ENCODE data around the gene ST3GAL4. TPM values are rescaled to one million over a fixed set of nuclear protein-coding genes. Genes with fewer than 3 reads are reported as not detected.
A peak's percentile ranks its signal among the peaks of the same experiment; 100 is the strongest.

Gene ST3GAL4
- total and polyA plus RNA-seq, 2 of the 8 experiments (the other 6 are each of a cell fraction or from before 2014, with no cell fraction given), result 15.6 to 20.0 TPM

GRCh38 chr11:126403022-126403581 is 47.6 kb downstream of the ST3GAL4 start:
- no peak for DNase-seq (ENCODE audit: low read depth in 1 of 2, low spot score in 2 of 2)

More at GRCh38 chr11:126403022-126403581, 47.6 kb downstream of the ST3GAL4 start:
- Histone ChIP-seq H4K5ac (ENCODE audit: insufficient read length, low read depth, low read length) (no peak overlapping the region), H4K8ac (ENCODE audit: extremely low read depth, insufficient read depth, low read length) (no peak overlapping the region), H3K9ac (replicated peaks in 1 of 4; ENCODE audit: extremely low read depth in 1 of 4, low read depth in 3 of 4, low read length in 3 of 4) (no peak overlapping the region), H2BK120ac (replicated peaks; ENCODE audit: low read depth, low read length) (no peak overlapping the region), H3K79me1 (ENCODE audit: low read depth, low read length) (peaks cover 4% of the 10 kb centered on the region), H2AK5ac (ENCODE audit: low read depth, low read length) (no peak overlapping the region), H3K4ac (replicated peaks; ENCODE audit: insufficient read length, low read depth, low read length) (no peak overlapping the region), H3K14ac (ENCODE audit: insufficient read length) (no peak overlapping the region), H3K56ac (replicated peaks; ENCODE audit: insufficient read length, low read depth, low read length) (no peak overlapping the region), H3K9me3 (ENCODE audit: insufficient read depth in 2 of 2, low read depth in 1 of 2, low read length in 1 of 2) (no peaks in the 10 kb centered on the region), H3K23me2 (ENCODE audit: low read depth, low read length) (no peaks in the 10 kb centered on the region), H3K27me3 (replicated peaks in 1 of 4; ENCODE audit: control insufficient read depth in 3 of 4, extremely low read depth in 1 of 4, insufficient read depth in 3 of 4, low read length in 3 of 4) (no peaks in the 10 kb centered on the region), H3K27ac (ENCODE audit: low read depth, low read length) (no peak overlapping the region), H2BK15ac (ENCODE audit: low read length) (no peak overlapping the region), H3K79me2 (ENCODE audit: control insufficient read depth in 1 of 2, insufficient read depth in 2 of 2, low read length in 2 of 2) (no peaks in the 10 kb centered on the region; a peak in 1 of 4 replicates), H3K4me2 (ENCODE audit: insufficient read depth in 1 of 2, low read depth in 2 of 2, low read length in 2 of 2) (0 out of 4 replicates have a peak overlapping the region, but pooled peaks of 1 of the 2 experiments have one; percentile 13), H3K4me3 (ENCODE audit: extremely low read depth in 1 of 4, insufficient read depth in 2 of 4, low read depth in 3 of 4, low read length in 4 of 4) (no peak overlapping the region), H4K20me1 (replicated peaks in 1 of 2; ENCODE audit: control insufficient read depth in 1 of 2, insufficient read depth in 2 of 2, low read length in 2 of 2) (no peaks in the 10 kb centered on the region), H3K36me3 (ENCODE audit: control insufficient read depth in 2 of 4, insufficient read depth in 4 of 4, low read length in 3 of 4) (peaks cover 0 to 3% (median 1%) of the 10 kb centered on the region in 4 experiments; a peak in 1 of 8 replicates), H4K91ac (replicated peaks; ENCODE audit: insufficient read length, low read length) (no peak overlapping the region), H2BK12ac (ENCODE audit: low read depth, low read length) (no peak overlapping the region), H2BK5ac (ENCODE audit: low read depth, low read length) (no peak overlapping the region), H3K23ac (ENCODE audit: insufficient read length) (no peak overlapping the region), H2AFZ (ENCODE audit: low read length) (no peak overlapping the region), H2BK20ac (ENCODE audit: low read length) (no peak overlapping the region), H3K4me1 (replicated peaks in 1 of 4; ENCODE audit: control insufficient read depth in 3 of 4, insufficient read depth in 4 of 4, low read length in 3 of 4) (peaks cover 2 to 15% (median 7%) of the 10 kb centered on the region in 4 experiments; a peak in 6 of 7 replicates), H3K18ac (ENCODE audit: extremely low read depth, low read length) (no peak overlapping the region)
- 88% methylated on average over 15 of the region's 15 CpGs; no CpG with 5 or more reads in 1 of the 2 experiments for WGBS, 2 experiments (ENCODE audit: extremely low coverage in 1 of 2, insufficient coverage in 1 of 2, insufficient read length in 1 of 2, insufficient replicate concordance in 2 of 2, low coverage in 1 of 2, low lambda C conversion rate in 2 of 2, missing lambda C conversion rate in 1 of 2)
- ChIA-PET CTCF (ENCODE audit: partially characterized antibody) (interaction anchor here (0.9 to 3.5 kb wide), 8 partner anchors 9 to 103 kb away, joined by 3 to 12 read pairs (median 4); no protein-coding TSS in a partner anchor), POLR2A (ENCODE audit: partially characterized antibody) (interaction anchor here (0.6 to 1.5 kb wide), 3 partner anchors 16 to 18 kb away, joined by 3 read pairs; no protein-coding TSS in a partner anchor)
- TF ChIP-seq SP1 (IDR thresholded peaks at IDR 0.05; ENCODE audit: low read depth, low read length) (no peak), YY1 (IDR thresholded peaks at IDR 0.05; ENCODE audit: low read depth, low read length) (peak; percentile 48; the same call in 1 of the 2 replicates), TEAD4 (IDR thresholded peaks at IDR 0.05; ENCODE audit: low read depth, low read length) (peak; percentile 68; the same call in 1 of the 2 replicates), NANOG (IDR thresholded peaks at IDR 0.05; ENCODE audit: insufficient read depth, low read depth, low read length, poor library complexity, severe bottlenecking) (no peak)
- FAIRE-seq, result no peak
